Tibial nerve (tissue), 4 donors: ENCODE data around the gene RUSF1. TPM values are rescaled to one million over a fixed set of nuclear protein-coding genes. Genes with fewer than 3 reads are reported as not detected.

Source experiments
- DNase-seq, 2 donors: peaks; one replicate each; pipeline ENCODE4 v3.0.0-alpha.2; 2019; ENCODE audit warnings: low spot score in 2 of 2
- H3K27ac ChIP-seq, 4 donors: fragments of 200-600 bp; sonication (generic) in 3 of 4; one replicate each; pipeline ENCODE4 v1.5.1; 2017 to 2019; ENCODE audit warnings: mild to moderate bottlenecking in 1 of 4
- H3K27me3 ChIP-seq, 2 donors: fragments of 200-600 bp; sonication (generic) in 1 of 2; one replicate each; pipeline versions ENCODE4 v1.5.1 to v1.6.0; 2017 to 2019
- H3K36me3 ChIP-seq, 3 donors: fragments of 200-600 bp; sonication (generic); one replicate each; pipeline ENCODE4 v1.5.1; 2018 to 2019
- H3K4me1 ChIP-seq, 4 donors: fragments of 200-600 bp; sonication (generic) in 3 of 4; one replicate each; pipeline ENCODE4 v1.5.1; 2017 to 2019
- H3K4me3 ChIP-seq, 4 donors: fragments of 200-600 bp; sonication (generic) in 3 of 4; one replicate each; pipeline ENCODE4 v1.5.1; 2017 to 2019; ENCODE audit warnings: mild to moderate bottlenecking in 1 of 4, moderate library complexity in 1 of 4
- H3K9me3 ChIP-seq, 4 donors: fragments of 200-600 bp; sonication (generic) in 3 of 4; one replicate each; pipeline ENCODE4 v1.5.1; 2017 to 2019
- CTCF ChIP-seq, 5 experiments: fragments of 200-600 bp in 3 of 5; fragments of 450-650 bp in 2 of 5; sonication (generic) in 3 of 5; IDR thresholded peaks; one replicate each; pipeline ENCODE4 v1.5.1; 2016 to 2019; ENCODE audit warnings: antibody characterized with exemption in 5 of 5, mild to moderate bottlenecking in 3 of 5, moderate library complexity in 2 of 5
- EP300 ChIP-seq, 2 donors: sonication (generic); formaldehyde crosslinking; IDR thresholded peaks; one replicate each; pipeline ENCODE4 v1.6.1; 2017; ENCODE audit warnings: antibody characterized with exemption in 2 of 2, mild to moderate bottlenecking in 1 of 2
- POLR2A ChIP-seq, 2 donors: fragments of 450-650 bp; IDR thresholded peaks; one replicate each; pipeline ENCODE4 v1.6.1; 2017; ENCODE audit warnings: antibody characterized with exemption in 2 of 2, mild to moderate bottlenecking in 2 of 2, moderate library complexity in 2 of 2
- WGBS, 2 donors: methylation state at CpG; one replicate each; pipeline ENCODE4 v1.1.5; 2018; 5-methylcytosine and 5-hydroxymethylcytosine counted together
- total RNA-seq, 4 donors: library from RNA; depleted of rRNA; stranded (reverse); fragments of >200 nt; gene quantifications; one replicate each; pipeline ENCODE4 v1.1.0, GENCODE V29; 2016

Gene RUSF1
- total RNA-seq, 4 donors from 2014 or later: 71.7 to 118 (median 93.5) TPM

- Histone ChIP-seq H3K4me3 (no peak overlapping the region), H3K4me1 (peaks cover 0 to 28% (median 12%) of the 10 kb centered on the region in 4 donors), H3K27ac (no peak overlapping the region), H3K9me3 (no peaks in the 10 kb centered on the region), H3K36me3 (peaks cover 0 to 55% (median 0%) of the 10 kb centered on the region in 3 donors), H3K27me3 (no peaks in the 10 kb centered on the region)
- TF ChIP-seq EP300 (IDR thresholded peaks at IDR 0.05): no peak
- TF ChIP-seq POLR2A (IDR thresholded peaks at IDR 0.05): no peak
- TF ChIP-seq CTCF (IDR thresholded peaks at IDR 0.05): no peak
- DNase-seq: no peak
- 92 to 94% methylated on average over 20 to 24 of the region's 35 CpGs for WGBS, 2 donors
These were observed 46.0 kb downstream of the RUSF1 start for GRCh38 chr16:31461921-31462804.

GRCh38 chr16:31461201-31461920 lies 46.8 kb downstream of the RUSF1 start:
- Histone ChIP-seq H3K27me3 (no peaks in the 10 kb centered on the region), H3K27ac (peak overlapping the region in 1 of 4 donors; percentile 85), H3K36me3 (peaks cover 0 to 55% (median 0%) of the 10 kb centered on the region in 3 donors), H3K4me1 (peaks cover 0 to 36% (median 19%) of the 10 kb centered on the region in 4 donors), H3K9me3 (no peaks in the 10 kb centered on the region), H3K4me3 (no peak overlapping the region)
- TF ChIP-seq EP300 (IDR thresholded peaks at IDR 0.05) (no peak), POLR2A (IDR thresholded peaks at IDR 0.05) (no peak), CTCF (IDR thresholded peaks at IDR 0.05) (no peak)
- no peak for DNase-seq
- 87% methylated on average over 10 of the region's 10 CpGs for WGBS, 2 donors

GRCh38 chr16:31460582-31461002 lies 47.6 kb downstream of the RUSF1 start:
- peaks cover 0 to 43% (median 20%) of the 10 kb centered on the region in 4 donors for H3K4me1 ChIP-seq
- peaks cover 0 to 48% (median 0%) of the 10 kb centered on the region in 3 donors for H3K36me3 ChIP-seq
- TF ChIP-seq POLR2A (IDR thresholded peaks at IDR 0.05) (no peak), CTCF (IDR thresholded peaks at IDR 0.05) (peak; percentile 25 to 59 (median 37)), EP300 (IDR thresholded peaks at IDR 0.05) (no peak)
- peak overlapping the region in 3 of 4 donors; percentile 19 to 97 (median 76) for H3K4me3 ChIP-seq
- peak overlapping the region in 3 of 4 donors; percentile 85 to 100 (median 97) for H3K27ac ChIP-seq
- no peaks in the 10 kb centered on the region for H3K27me3 ChIP-seq
- 42 to 44% methylated on average over 8 of the region's 8 CpGs for WGBS, 2 donors
- no peaks in the 10 kb centered on the region for H3K9me3 ChIP-seq
- DNase-seq: no peak

GRCh38 chr16:31459687-31460581 lies 48.3 kb downstream of the RUSF1 start:
- peak; percentile 30 to 90 for TF ChIP-seq EP300 (IDR thresholded peaks at IDR 0.05)
- peak in 1 of 2 donors; percentile 2 for TF ChIP-seq POLR2A (IDR thresholded peaks at IDR 0.05)
- peak in 1 of 5 experiments; percentile 17 for TF ChIP-seq CTCF (IDR thresholded peaks at IDR 0.05)
- Histone ChIP-seq H3K27me3 (no peaks in the 10 kb centered on the region), H3K36me3 (peaks cover 0 to 42% (median 0%) of the 10 kb centered on the region in 3 donors), H3K27ac (peak overlapping the region; percentile 97 to 100 (median 100)), H3K4me3 (peak overlapping the region; percentile 75 to 97 (median 86)), H3K4me1 (peaks cover 0 to 50% (median 22%) of the 10 kb centered on the region in 4 donors), H3K9me3 (no peaks in the 10 kb centered on the region)
- WGBS, 2 donors: 4 to 5% methylated on average over 15 to 27 of the region's 61 CpGs
- DNase-seq: peak; percentile 99 to 100
